Activated CD4-positive, alpha-beta T cell treated with anti-CD3 and anti-CD28 coated beads, Interleukin-2, amount 10 ng/mL, durations not matched to agents 24 days and 14 days (primary cell): Measurements from ENCODE around the gene KCNJ9. TPM values are rescaled to one million over a fixed set of nuclear protein-coding genes. Genes with fewer than 3 reads are reported as not detected.
"Not testable (repeated sequence)": the region's sequence is repeated elsewhere in the genome, so short reads cannot be mapped to it uniquely, and the experiment has no call there.

Experiments used
- DNase-seq: peaks from one replicate; pipeline ENCODE4 v3.0.0; 2022
- H3K27ac Mint-ChIP-seq: one replicate; pipeline ENCODE4 v1.8.0; 2022; ENCODE audit warnings: mild to moderate bottlenecking, mixed read lengths
- H3K27me3 Mint-ChIP-seq: one replicate; pipeline ENCODE4 v1.8.0; 2022; ENCODE audit warnings: mixed read lengths
- H3K36me3 Mint-ChIP-seq: one replicate; pipeline ENCODE4 v1.8.0; 2022; ENCODE audit warnings: low read depth, mild to moderate bottlenecking, mixed read lengths
- H3K4me1 Mint-ChIP-seq: one replicate; pipeline ENCODE4 v1.8.0; 2021; ENCODE audit warnings: mixed read lengths
- H3K4me3 Mint-ChIP-seq: one replicate; pipeline ENCODE4 v1.8.0; 2022; ENCODE audit warnings: mild to moderate bottlenecking, moderate library complexity, mixed read lengths
- H3K9me3 Mint-ChIP-seq: one replicate; pipeline ENCODE4 v1.8.0; 2021; ENCODE audit warnings: mixed read lengths
- intact Hi-C: fragments of 100-400 bp; cut with micrococcal nuclease; formaldehyde crosslinking; loops from one replicate; pipeline ENCODE4 v1.15.1; 2023
- total RNA-seq: library from RNA; stranded (reverse); gene quantifications from 2 replicates; pipeline ENCODE4 v1.2.3, GENCODE V29; 2022

Gene KCNJ9
- total RNA-seq, 1 donor from 2014 or later: not detected

DNA sequence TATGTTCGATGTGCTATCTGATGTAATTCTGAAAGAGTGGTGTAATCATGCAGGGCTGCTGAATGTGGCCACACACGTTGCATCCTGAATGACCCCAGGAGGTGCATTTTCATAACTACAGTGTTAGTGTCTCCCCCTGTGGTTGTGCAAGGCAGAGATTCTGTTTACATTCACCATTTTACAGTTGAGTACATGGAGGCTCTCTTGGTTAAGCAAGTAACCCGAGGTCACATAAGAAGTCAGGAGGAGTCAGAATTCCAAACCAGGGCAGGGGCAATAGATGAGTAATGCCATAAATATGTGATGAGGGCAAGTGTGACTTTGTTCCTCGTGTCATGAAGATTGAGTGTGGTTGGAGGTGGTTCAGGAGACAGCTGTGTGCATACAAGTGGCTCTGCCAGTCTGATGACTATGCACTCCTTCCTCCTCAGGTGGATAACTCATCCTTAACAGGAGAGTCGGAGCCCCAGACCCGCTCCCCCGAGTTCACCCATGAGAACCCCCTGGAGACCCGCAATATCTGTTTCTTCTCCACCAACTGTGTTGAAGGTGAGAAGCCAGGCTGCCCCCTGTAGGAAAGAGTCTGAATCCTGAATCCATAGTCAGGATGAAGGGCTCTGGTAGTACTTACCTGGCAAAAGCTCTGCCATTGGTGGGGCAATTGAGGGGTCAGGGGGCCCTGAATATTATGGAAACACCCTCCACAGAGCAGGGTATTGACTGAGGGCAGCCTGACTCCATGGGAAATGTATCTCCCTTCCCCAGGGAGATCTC is 43.6 kb downstream of the KCNJ9 start:
- H3K36me3 Mint-ChIP-seq: no peaks in the 10 kb centered on the region
- intact Hi-C loops: no loop called here

DNA sequence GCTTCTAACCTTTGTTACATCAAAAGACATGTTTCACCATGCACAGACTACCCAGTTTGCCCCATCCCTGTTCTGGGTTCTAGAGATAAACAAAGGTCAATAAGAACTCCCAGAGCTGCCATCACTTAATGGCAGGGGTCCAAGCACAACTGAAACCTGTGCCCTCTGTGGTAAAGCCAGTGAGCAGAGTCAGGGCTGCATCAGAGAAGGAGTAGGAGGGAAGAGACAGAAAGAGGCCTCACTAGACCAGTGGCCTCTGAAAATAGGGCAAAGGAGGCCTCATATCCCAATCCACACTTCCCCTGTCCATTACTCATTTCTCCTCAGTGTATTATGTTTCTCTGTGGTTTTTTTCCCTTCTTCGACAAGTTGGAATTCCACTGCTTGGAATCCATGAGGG is 44.4 kb downstream of the KCNJ9 start:
- intact Hi-C loops: no loop called here

More for the DNA sequence above, 43.6 kb downstream of the KCNJ9 start:
- Mint-ChIP-seq H3K4me1 (no peaks in the 10 kb centered on the region), H3K9me3 (no peaks in the 10 kb centered on the region), H3K27me3 (peaks cover 8% of the 10 kb centered on the region), H3K27ac (no peak overlapping the region), H3K4me3 (no peak overlapping the region)
- DNase-seq: no peak

DNA sequence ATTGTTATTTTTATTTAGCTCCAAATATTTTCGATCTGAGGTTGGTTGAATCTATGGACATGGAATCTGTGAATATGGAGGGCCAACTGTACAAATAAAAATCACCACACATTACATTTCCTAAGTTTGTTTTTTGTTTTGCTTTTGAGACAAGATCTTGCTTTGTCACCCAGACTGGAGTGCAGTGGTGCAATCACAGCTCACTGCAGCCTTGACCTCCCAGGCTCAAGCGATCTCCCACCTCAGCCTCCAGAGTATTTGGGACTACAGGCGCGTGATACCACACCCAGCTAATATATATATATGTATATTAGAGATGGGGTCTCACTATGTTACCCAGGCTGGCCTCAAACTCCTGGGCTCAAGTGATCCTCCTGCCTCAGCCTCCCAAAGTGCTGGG is 45.0 kb downstream of the KCNJ9 start:
- H3K4me3 Mint-ChIP-seq, H3K9me3 Mint-ChIP-seq, intact Hi-C loops, H3K27me3 Mint-ChIP-seq, H3K36me3 Mint-ChIP-seq, H3K4me1 Mint-ChIP-seq, H3K27ac Mint-ChIP-seq, DNase-seq: not testable (repeated sequence)

More for the DNA sequence above, 44.4 kb downstream of the KCNJ9 start:
- Mint-ChIP-seq H3K9me3 (no peaks in the 10 kb centered on the region), H3K4me3 (no peak overlapping the region), H3K36me3 (no peaks in the 10 kb centered on the region), H3K27ac (no peak overlapping the region), H3K27me3 (peaks cover 5% of the 10 kb centered on the region), H3K4me1 (no peaks in the 10 kb centered on the region)
- no peak for DNase-seq

DNA sequence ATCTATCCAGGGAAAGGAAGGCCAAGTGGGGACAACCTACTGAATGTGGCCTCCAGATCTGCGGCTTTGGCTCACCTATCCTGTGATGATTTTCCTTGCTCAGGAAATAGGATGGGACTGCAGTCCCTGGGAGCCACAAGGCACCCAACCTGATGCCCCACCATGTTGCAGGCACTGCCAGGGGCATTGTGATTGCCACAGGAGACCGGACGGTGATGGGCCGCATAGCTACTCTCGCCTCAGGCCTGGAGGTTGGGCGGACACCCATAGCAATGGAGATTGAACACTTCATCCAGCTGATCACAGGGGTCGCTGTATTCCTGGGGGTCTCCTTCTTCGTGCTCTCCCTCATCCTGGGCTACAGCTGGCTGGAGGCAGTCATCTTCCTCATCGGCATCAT is 46.0 kb downstream of the KCNJ9 start:
- H3K36me3 Mint-ChIP-seq: no peaks in the 10 kb centered on the region
- H3K27ac Mint-ChIP-seq: no peak overlapping the region

DNA sequence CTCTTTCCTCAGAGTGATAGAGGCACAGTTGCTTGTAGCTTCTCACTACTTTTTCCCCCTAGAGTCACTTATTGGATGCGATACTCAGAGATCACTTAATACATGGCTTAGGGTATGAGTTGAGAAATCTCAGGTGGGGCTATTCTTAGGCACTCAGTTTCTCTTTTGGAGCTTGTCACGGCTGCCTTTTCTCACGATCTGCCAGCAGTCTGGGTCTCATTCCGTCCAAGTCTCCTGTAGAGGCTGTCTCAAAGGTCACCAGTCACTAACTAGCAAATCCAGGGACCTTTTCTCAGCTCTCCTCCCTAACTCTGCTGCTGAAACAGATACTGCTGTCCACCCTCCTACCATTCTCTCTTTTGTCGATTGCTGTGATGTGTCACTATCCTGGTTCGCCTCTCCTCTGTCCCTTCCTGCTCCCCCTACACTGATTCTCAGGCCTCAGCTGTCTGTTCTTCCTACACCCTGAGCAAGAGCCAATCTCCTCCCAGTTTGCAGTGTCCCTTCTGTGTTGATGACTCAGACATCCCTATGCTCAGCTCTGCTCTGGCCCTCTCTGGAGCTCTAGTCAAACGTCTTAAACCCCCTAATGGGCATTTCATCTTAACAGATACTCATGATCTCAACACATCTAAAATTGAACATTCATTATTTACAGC is 46.7 kb downstream of the KCNJ9 start:
- Mint-ChIP-seq H3K36me3 (no peaks in the 10 kb centered on the region), H3K4me1 (no peaks in the 10 kb centered on the region), H3K4me3 (no peak overlapping the region), H3K9me3 (no peaks in the 10 kb centered on the region), H3K27ac (no peak overlapping the region), H3K27me3 (peaks cover 18% of the 10 kb centered on the region)
- DNase-seq: no peak
- intact Hi-C loops: no loop called here

More for the DNA sequence above, 46.0 kb downstream of the KCNJ9 start:
- H3K27me3 Mint-ChIP-seq: peaks cover 12% of the 10 kb centered on the region
- DNase-seq: no peak
- H3K4me3 Mint-ChIP-seq: no peak overlapping the region
- no peaks in the 10 kb centered on the region for H3K9me3 Mint-ChIP-seq
- intact Hi-C loops: no loop called here
- H3K4me1 Mint-ChIP-seq: no peaks in the 10 kb centered on the region

DNA sequence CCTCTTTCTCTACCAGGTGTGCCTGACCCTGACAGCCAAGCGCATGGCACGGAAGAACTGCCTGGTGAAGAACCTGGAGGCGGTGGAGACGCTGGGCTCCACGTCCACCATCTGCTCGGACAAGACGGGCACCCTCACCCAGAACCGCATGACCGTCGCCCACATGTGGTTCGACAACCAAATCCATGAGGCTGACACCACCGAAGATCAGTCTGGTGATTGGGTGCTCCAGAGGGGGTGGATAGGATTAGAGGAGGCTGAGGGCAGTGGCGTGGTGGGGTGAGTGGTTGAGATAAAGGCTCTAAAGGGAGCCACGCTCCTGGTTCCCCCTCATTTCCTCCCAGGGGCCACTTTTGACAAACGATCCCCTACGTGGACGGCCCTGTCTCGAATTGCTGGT is 47.3 kb downstream of the KCNJ9 start:
- Mint-ChIP-seq H3K4me1 (no peaks in the 10 kb centered on the region), H3K36me3 (no peaks in the 10 kb centered on the region), H3K9me3 (no peaks in the 10 kb centered on the region), H3K4me3 (no peak overlapping the region), H3K27me3 (peaks cover 19% of the 10 kb centered on the region), H3K27ac (no peak overlapping the region)
- no peak for DNase-seq
- intact Hi-C loops: no loop called here

DNA sequence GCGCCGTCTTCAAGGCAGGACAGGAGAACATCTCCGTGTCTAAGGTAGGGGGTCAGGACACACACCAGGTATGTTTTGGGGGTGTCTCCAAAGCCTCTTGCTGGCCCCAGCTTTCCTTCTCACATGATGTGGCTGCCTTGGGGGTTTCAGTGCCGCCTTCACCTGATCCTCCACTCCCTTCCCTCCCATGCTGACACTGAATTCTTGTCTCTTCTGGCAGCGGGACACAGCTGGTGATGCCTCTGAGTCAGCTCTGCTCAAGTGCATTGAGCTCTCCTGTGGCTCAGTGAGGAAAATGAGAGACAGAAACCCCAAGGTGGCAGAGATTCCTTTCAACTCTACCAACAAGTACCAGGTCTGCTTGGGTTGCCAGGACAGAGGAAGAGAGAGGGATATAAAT is 47.7 kb downstream of the KCNJ9 start:
- Mint-ChIP-seq H3K4me3 (no peak overlapping the region), H3K27me3 (peaks cover 19% of the 10 kb centered on the region), H3K9me3 (no peaks in the 10 kb centered on the region), H3K4me1 (no peaks in the 10 kb centered on the region), H3K36me3 (no peaks in the 10 kb centered on the region), H3K27ac (no peak overlapping the region)
- no peak for DNase-seq
- intact Hi-C loops: no loop called here

DNA sequence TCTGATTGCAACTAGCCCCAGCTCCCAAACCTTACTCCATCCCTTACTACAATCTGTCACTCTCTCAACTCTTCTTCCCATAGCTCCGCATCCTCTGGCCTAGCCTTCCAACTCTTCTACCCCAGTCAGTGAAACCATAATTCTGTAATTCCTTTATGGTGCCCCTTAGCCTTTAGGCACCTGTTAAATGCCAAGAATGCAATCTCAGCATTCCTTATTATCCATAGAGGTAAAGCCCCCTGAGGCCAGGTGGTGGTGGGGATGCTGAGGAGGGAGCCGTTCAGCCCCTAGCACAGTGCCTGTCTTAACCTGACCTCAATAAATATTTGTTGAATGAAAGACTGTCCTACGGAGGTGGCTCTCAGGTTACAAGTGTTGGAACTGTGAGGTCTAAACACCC is 48.2 kb downstream of the KCNJ9 start:
- H3K36me3 Mint-ChIP-seq: no peaks in the 10 kb centered on the region
- no peaks in the 10 kb centered on the region for H3K4me1 Mint-ChIP-seq
- no peaks in the 10 kb centered on the region for H3K9me3 Mint-ChIP-seq
- H3K4me3 Mint-ChIP-seq: no peak overlapping the region
- peaks cover 19% of the 10 kb centered on the region for H3K27me3 Mint-ChIP-seq
- intact Hi-C loops: no loop called here
- DNase-seq: no peak
- no peak overlapping the region for H3K27ac Mint-ChIP-seq

DNA sequence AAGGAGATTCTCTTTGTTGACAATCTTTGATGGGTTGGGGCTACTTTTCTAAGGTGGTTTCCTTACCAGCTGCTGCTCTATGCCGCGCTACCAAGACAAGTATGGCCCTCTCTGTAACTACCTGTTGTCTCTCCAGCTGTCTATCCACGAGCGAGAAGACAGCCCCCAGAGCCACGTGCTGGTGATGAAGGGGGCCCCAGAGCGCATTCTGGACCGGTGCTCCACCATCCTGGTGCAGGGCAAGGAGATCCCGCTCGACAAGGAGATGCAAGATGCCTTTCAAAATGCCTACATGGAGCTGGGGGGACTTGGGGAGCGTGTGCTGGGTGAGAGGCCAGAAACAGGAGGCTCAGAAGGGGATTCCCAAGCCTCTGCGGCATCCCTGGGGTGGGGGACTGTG is 48.6 kb downstream of the KCNJ9 start:
- no peak for DNase-seq
- Mint-ChIP-seq H3K27ac (no peak overlapping the region), H3K4me3 (no peak overlapping the region), H3K4me1 (no peaks in the 10 kb centered on the region), H3K36me3 (no peaks in the 10 kb centered on the region), H3K9me3 (no peaks in the 10 kb centered on the region), H3K27me3 (peaks cover 19% of the 10 kb centered on the region)
- intact Hi-C loops: no loop called here

DNA sequence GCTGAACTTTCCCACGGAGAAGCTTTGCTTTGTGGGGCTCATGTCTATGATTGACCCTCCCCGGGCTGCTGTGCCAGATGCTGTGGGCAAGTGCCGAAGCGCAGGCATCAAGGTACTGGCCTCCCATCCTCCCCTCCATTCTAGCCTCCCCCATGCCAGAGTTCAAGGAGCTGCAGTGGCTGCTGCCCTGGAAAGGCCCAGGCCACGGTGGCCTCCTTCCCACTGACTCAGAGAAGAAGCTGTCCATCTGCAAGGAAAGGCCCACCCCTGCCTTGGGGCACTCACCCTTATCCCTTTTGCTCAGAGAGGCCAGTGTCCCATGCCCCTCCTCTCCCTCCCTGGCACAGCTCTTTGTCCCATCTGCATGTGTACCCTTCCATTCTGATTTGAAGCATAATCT is 49.1 kb downstream of the KCNJ9 start:
- Mint-ChIP-seq H3K9me3 (no peaks in the 10 kb centered on the region), H3K27me3 (peaks cover 19% of the 10 kb centered on the region), H3K36me3 (no peaks in the 10 kb centered on the region), H3K4me1 (no peaks in the 10 kb centered on the region), H3K27ac (no peak overlapping the region), H3K4me3 (no peak overlapping the region)
- no peak for DNase-seq
- intact Hi-C loops: no loop called here

DNA sequence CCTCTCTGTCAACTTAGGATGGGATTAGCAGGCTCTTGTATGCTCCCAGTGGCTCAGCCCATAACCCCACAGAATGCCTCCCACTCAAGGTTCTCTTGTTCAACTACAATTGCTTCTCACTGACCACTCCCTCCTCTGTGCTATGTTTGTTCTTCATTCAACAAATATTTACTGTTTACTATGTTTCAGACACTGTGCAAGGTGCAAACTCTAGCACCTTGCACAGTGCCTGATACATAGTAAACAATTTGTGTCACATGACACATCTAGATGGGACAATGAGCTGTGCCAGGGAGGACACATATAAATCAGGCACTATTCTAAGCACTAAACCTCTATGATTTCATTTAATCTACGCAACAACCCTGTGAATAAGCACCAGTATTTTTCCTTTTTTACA is 49.6 kb downstream of the KCNJ9 start:
- intact Hi-C loops: no loop called here
- Mint-ChIP-seq H3K4me3 (no peak overlapping the region), H3K36me3 (no peaks in the 10 kb centered on the region)

DNA sequence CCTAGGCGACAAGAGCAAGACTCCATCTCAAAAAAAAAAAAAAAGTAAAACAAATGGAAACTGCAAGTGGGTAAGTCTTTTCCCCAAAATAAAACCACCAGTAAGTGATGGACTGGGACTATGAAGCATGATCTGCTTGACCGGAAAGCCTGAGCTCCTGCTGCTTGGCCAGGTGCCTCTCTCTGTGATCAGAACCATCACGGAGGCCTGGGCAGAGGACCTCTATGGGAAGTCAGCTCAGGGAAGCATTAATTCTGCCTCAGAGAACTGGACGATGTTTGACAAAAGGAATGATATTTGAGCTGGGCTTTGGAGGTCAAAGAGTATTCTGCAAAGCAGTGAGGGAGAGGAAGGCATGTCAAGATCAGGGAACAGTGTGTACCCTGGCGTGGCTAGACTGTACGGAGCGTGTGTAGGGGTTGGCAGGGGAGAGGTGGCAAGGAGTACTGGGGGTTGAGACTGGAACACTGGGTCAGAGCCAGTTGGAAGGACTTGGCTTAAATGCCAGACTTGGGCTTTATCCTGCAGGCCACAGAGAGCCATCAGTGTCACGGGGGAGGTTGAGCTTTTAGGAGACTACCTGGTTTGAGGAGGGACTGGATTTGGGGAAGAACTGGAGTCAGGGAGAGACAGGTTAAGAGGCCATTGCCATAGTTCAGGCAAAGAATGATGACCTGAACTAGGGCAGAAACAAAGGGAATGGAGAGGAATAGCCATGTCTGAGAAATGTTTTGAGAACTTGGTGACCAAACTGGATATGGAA is 50.6 kb downstream of the KCNJ9 start:
- Mint-ChIP-seq H3K4me3 (no peak overlapping the region), H3K9me3 (no peaks in the 10 kb centered on the region), H3K27me3 (peaks cover 19% of the 10 kb centered on the region), H3K4me1 (no peaks in the 10 kb centered on the region), H3K27ac (no peak overlapping the region), H3K36me3 (no peaks in the 10 kb centered on the region)
- no peak for DNase-seq
- intact Hi-C loops: no loop called here

More for the DNA sequence above, 49.6 kb downstream of the KCNJ9 start:
- Mint-ChIP-seq H3K4me1 (no peaks in the 10 kb centered on the region), H3K27me3 (peaks cover 19% of the 10 kb centered on the region), H3K9me3 (no peaks in the 10 kb centered on the region), H3K27ac (no peak overlapping the region)
- no peak for DNase-seq

DNA sequence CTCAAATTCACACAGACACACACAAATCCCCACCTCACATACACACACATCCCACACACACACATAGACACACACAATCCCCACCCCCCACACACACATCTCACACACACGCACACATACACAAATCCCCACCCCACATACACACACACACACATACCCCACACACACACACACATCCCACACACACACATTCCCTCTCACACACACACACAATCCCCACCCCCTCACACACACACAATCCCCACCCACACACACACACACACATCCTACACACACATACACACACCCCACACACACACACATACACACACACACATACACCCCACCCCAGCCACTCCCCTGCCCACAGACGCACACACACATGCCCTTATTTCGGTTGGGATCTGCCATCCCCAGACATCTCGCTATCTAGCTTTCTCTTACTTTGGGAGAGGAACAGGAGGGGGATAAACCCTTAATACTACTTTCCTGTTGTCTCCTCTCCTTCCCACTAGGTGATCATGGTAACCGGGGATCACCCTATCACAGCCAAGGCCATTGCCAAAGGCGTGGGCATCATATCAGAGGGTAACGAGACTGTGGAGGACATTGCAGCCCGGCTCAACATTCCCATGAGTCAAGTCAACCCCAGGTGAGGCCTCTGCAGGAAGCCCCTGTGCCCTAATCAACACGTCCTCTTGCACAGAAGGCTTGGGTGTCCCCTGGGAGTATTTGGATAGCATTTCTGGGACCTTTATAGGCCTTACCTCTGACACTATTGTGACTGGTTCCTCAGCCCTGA is 52.8 kb downstream of the KCNJ9 start:
- no peak for DNase-seq
- intact Hi-C loops: no loop called here
- H3K4me3 Mint-ChIP-seq: no peak overlapping the region
- H3K36me3 Mint-ChIP-seq: no peaks in the 10 kb centered on the region
- H3K4me1 Mint-ChIP-seq: no peaks in the 10 kb centered on the region
- H3K27ac Mint-ChIP-seq: no peak overlapping the region
- H3K9me3 Mint-ChIP-seq: no peaks in the 10 kb centered on the region
- peaks cover 19% of the 10 kb centered on the region for H3K27me3 Mint-ChIP-seq
